Liver (tissue), 9 donors: Measurements from ENCODE around the gene CNIH1. TPM values are rescaled to one million over a fixed set of nuclear protein-coding genes. Genes with fewer than 3 reads are reported as not detected.

Experiments used
- DNase-seq: peaks from one replicate; pipeline ENCODE4 v3.0.0-alpha.2; 2017; ENCODE audit warnings: low spot score
- H3K27ac ChIP-seq, 2 donors: one replicate each; pipeline ENCODE4 v1.7.0; 2013; ENCODE audit warnings: inconsistent platforms in 2 of 2, low read length in 2 of 2, control low read depth in 1 of 2, low read depth in 1 of 2, mild to moderate bottlenecking in 1 of 2
- H3K27me3 ChIP-seq, 4 donors: one replicate each; pipeline versions ENCODE4 v1.6.1 to v1.7.0; 2013; ENCODE audit warnings: low read length in 3 of 4, inconsistent platforms in 1 of 4, mild to moderate bottlenecking in 1 of 4, moderate library complexity in 1 of 4; ENCODE audit not compliant: control insufficient read depth in 4 of 4, insufficient read depth in 4 of 4
- H3K36me3 ChIP-seq, 4 donors: one replicate each; pipeline versions ENCODE4 v1.6.1 to v1.7.0; 2013; ENCODE audit warnings: low read length in 3 of 4, mild to moderate bottlenecking in 3 of 4, low read depth in 1 of 4, moderate library complexity in 1 of 4; ENCODE audit not compliant: control insufficient read depth in 4 of 4, insufficient read depth in 3 of 4
- H3K4me1 ChIP-seq, 4 donors: one replicate each; pipeline versions ENCODE4 v1.6.1 to v1.7.0; 2013; ENCODE audit warnings: low read length in 3 of 4, mild to moderate bottlenecking in 3 of 4, moderate library complexity in 1 of 4; ENCODE audit not compliant: control insufficient read depth in 4 of 4, insufficient read depth in 4 of 4
- H3K4me3 ChIP-seq, 3 donors: one replicate each; pipeline versions ENCODE4 v1.6.1 to v1.7.0; 2013; ENCODE audit warnings: low read length in 3 of 3, control low read depth in 1 of 3, low read depth in 1 of 3, mild to moderate bottlenecking in 1 of 3
- H3K9ac ChIP-seq, 2 donors: one replicate each; pipeline ENCODE4 v1.7.0; 2013; ENCODE audit warnings: low read length in 2 of 2, mild to moderate bottlenecking in 2 of 2, moderate library complexity in 2 of 2, control low read depth in 1 of 2, low read depth in 1 of 2
- H3K9me3 ChIP-seq, 4 donors: one replicate each; pipeline versions ENCODE4 v1.6.1 to v1.7.0; 2013; ENCODE audit warnings: low read length in 3 of 4; ENCODE audit not compliant: control insufficient read depth in 4 of 4
- CTCF ChIP-seq: fragments of 150-350 bp; IDR thresholded peaks from 2 replicates; pipeline ENCODE4 v1.5.1; 2017; ENCODE audit warnings: improper control_type of control experiment, low read depth, low read length; ENCODE audit not compliant: missing input control
- FOXA1 ChIP-seq: IDR thresholded peaks from 2 replicates; pipeline ENCODE4 v1.6.1; 2016; ENCODE audit warnings: antibody characterized with exemption
- FOXA2 ChIP-seq: IDR thresholded peaks from 2 replicates; pipeline ENCODE4 v1.6.1; 2016; ENCODE audit warnings: antibody characterized with exemption
- GABPA ChIP-seq, 2 donors: IDR thresholded peaks in 1 of 2; conservative IDR thresholded peaks in 1 of 2; 2 replicates each; pipeline ENCODE4 v1.6.1; 2016; ENCODE audit warnings: antibody characterized with exemption in 2 of 2, mild to moderate bottlenecking in 1 of 2, moderate library complexity in 1 of 2
- HNF4A ChIP-seq, 2 donors: conservative IDR thresholded peaks; 2 replicates each; pipeline ENCODE4 v1.6.1; 2016; ENCODE audit warnings: antibody characterized with exemption in 2 of 2, mild to moderate bottlenecking in 2 of 2
- HNF4G ChIP-seq: IDR thresholded peaks from 2 replicates; pipeline ENCODE4 v1.6.1; 2016; ENCODE audit warnings: antibody characterized with exemption
- JUND ChIP-seq, 2 donors: IDR thresholded peaks; 2 replicates each; pipeline ENCODE4 v1.6.1; 2016; ENCODE audit warnings: antibody characterized with exemption in 2 of 2
- NR2F2 ChIP-seq: IDR thresholded peaks from 2 replicates; pipeline ENCODE4 v1.6.1; 2016; ENCODE audit warnings: antibody characterized with exemption
- RAD21 ChIP-seq, 2 donors: IDR thresholded peaks; 2 replicates each; pipeline ENCODE4 v1.6.1; 2016; ENCODE audit warnings: antibody characterized with exemption in 2 of 2, mild to moderate bottlenecking in 2 of 2
- REST ChIP-seq: IDR thresholded peaks from 2 replicates; pipeline ENCODE4 v1.6.1; 2016; ENCODE audit warnings: antibody characterized with exemption, mild to moderate bottlenecking
- RXRA ChIP-seq, 2 donors: IDR thresholded peaks; 2 replicates each; pipeline ENCODE4 v1.6.1; 2017 to 2018; ENCODE audit warnings: antibody characterized with exemption in 2 of 2, mild to moderate bottlenecking in 1 of 2
- TAF1 ChIP-seq: conservative IDR thresholded peaks from 2 replicates; pipeline ENCODE4 v1.6.1; 2016; ENCODE audit warnings: antibody characterized with exemption, mild to moderate bottlenecking
- WGBS: extraction: QIAGEN DNeasy Blood & Tissue Kit; methylation state at CpG from one replicate; pipeline ENCODE4 v1.1.7; 2013; 5-methylcytosine and 5-hydroxymethylcytosine counted together
- polyA plus RNA-seq, 2 donors: library from polyadenylated mRNA; stranded (reverse) in 1 of 2; unstranded in 1 of 2; fragments of 200-250 nt in 1 of 2; fragments of >200 nt in 1 of 2; fragmentation: Nextera tagmentation in 1 of 2; extraction: Ambion mirVana in 1 of 2; gene quantifications; one replicate each; pipeline versions ENCODE4 v1.2.1 to v1.2.3, GENCODE V29; 2013 to 2015
- total RNA-seq, 2 donors: library from RNA; depleted of rRNA; stranded (reverse); fragments of >200 nt; gene quantifications; one replicate each; pipeline ENCODE4 v1.2.3, GENCODE V29; 2014
- TF ChIP-seq, protein P1 (sequence below): IDR thresholded peaks from 2 replicates; pipeline ENCODE4 v1.6.1; 2016; ENCODE audit warnings: antibody characterized with exemption
- TF ChIP-seq, protein P2 (sequence below): IDR thresholded peaks from 2 replicates; pipeline ENCODE4 v1.6.1; 2016; ENCODE audit warnings: antibody characterized with exemption
- donor health status: healthy.
- donor health status: healthy.
- donor health status: healthy.
- donor health status: healthy.
- donor health status: healthy.

The CNIH1 gene
- total and polyA plus RNA-seq, 4 donors, result 33.9 to 193 (median 116) TPM

DNA sequence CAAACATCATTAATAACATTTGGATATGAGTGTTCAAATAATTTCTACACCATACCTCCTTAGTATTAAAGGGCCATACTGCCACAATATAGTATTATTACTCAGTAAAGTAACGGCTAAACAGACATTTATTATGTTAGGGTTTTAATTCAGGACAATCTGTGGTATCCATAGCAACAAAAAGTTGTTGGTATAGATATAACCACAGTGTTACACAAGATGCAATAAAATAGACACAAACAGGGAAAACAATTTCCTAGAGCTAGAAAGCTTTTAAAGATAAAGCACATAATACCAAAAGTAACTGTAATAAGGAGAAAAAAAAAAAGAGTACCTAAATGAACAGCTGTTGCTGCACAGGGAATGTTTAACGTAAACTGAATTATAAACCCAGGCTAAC, 16.1 kb downstream of the CNIH1 start (continued):
- TF ChIP-seq REST (no peak), RXRA (IDR thresholded peaks at IDR 0.05) (no peak), HNF4G (no peak), FOXA1 (no peak)

DNA sequence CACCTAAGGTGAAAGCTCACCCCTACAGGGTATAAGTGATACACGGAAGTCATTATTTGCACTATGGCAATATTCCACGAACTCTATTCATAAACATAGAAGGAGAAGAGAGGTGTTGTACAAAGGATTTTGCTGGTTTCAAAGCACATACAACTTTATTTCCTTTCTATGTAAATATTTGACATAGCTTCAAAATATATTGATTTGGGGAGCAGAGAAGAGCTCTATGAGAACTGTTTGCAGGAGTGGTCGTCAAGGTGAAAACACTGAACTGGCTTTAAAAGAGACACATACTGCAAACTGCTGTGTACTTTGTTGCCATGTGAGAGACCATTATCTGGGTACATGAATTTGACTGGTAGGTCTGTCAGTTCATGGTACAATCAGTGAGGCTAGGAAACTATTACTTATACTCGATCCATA, 16.7 kb downstream of the CNIH1 start:
- H3K4me1 ChIP-seq, result peaks cover 0 to 6% (median 0%) of the 10 kb centered on the region in 4 donors
- H3K4me3 ChIP-seq, result no peak overlapping the region
- no peak for TF ChIP-seq FOXA1
- TF ChIP-seq CTCF, result no peak
- TF ChIP-seq NR2F2, result no peak
- peaks cover 0 to 29% (median 26%) of the 10 kb centered on the region in 4 donors for H3K36me3 ChIP-seq
- H3K9ac ChIP-seq, result no peak overlapping the region
- no peak for DNase-seq
- 48% methylated on average over 4 of the region's 4 CpGs for WGBS
- no peak overlapping the region for H3K27ac ChIP-seq
- H3K27me3 ChIP-seq, result no peaks in the 10 kb centered on the region
- no peaks in the 10 kb centered on the region for H3K9me3 ChIP-seq

DNA sequence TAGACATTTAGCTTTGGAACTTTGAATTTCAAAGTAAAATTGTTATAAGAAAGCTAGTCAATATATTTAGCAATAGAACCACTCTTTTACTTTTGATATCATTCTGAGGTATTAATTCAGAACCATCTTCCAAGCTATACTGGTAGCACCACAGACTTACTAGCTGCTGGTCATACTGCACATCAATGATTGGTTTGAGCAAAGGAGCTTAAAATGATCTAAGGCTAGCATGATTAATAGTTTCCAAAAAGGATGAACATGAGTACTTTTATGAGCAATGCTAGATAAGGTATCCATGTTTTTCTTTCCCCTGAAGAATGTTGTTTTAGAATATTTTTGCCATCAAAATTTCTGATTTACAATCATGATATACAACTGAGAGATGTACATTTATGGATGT, 17.2 kb downstream of the CNIH1 start:
- Histone ChIP-seq H3K9me3 (no peaks in the 10 kb centered on the region), H3K27ac (no peak overlapping the region), H3K27me3 (no peaks in the 10 kb centered on the region), H3K36me3 (peaks cover 0 to 29% (median 23%) of the 10 kb centered on the region in 4 donors), H3K4me1 (peaks cover 0 to 6% (median 0%) of the 10 kb centered on the region in 4 donors), H3K4me3 (no peak overlapping the region), H3K9ac (no peak overlapping the region)
- TF ChIP-seq FOXA1 (no peak), RXRA (IDR thresholded peaks at IDR 0.05) (no peak), RAD21 (IDR thresholded peaks at IDR 0.05) (no peak), HNF4A (conservative IDR thresholded peaks at IDR 0.05) (no peak), JUND (IDR thresholded peaks at IDR 0.05) (no peak), GABPA (IDR thresholded peaks at IDR 0.05 in 1 of 2, conservative IDR thresholded peaks at IDR 0.05 in 1 of 2) (no peak), NR2F2 (no peak), FOXA2 (no peak), HNF4G (no peak), TAF1 (no peak)
- TF ChIP-seq, protein P1, sequence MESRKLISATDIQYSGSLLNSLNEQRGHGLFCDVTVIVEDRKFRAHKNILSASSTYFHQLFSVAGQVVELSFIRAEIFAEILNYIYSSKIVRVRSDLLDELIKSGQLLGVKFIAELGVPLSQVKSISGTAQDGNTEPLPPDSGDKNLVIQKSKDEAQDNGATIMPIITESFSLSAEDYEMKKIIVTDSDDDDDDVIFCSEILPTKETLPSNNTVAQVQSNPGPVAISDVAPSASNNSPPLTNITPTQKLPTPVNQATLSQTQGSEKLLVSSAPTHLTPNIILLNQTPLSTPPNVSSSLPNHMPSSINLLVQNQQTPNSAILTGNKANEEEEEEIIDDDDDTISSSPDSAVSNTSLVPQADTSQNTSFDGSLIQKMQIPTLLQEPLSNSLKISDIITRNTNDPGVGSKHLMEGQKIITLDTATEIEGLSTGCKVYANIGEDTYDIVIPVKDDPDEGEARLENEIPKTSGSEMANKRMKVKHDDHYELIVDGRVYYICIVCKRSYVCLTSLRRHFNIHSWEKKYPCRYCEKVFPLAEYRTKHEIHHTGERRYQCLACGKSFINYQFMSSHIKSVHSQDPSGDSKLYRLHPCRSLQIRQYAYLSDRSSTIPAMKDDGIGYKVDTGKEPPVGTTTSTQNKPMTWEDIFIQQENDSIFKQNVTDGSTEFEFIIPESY, result no peak
- TF ChIP-seq, protein P2, sequence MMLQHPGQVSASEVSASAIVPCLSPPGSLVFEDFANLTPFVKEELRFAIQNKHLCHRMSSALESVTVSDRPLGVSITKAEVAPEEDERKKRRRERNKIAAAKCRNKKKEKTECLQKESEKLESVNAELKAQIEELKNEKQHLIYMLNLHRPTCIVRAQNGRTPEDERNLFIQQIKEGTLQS, result no peak
- no peak for DNase-seq
